Measurements from ENCODE around the gene SPEG.

Gene SPEG

DNA sequence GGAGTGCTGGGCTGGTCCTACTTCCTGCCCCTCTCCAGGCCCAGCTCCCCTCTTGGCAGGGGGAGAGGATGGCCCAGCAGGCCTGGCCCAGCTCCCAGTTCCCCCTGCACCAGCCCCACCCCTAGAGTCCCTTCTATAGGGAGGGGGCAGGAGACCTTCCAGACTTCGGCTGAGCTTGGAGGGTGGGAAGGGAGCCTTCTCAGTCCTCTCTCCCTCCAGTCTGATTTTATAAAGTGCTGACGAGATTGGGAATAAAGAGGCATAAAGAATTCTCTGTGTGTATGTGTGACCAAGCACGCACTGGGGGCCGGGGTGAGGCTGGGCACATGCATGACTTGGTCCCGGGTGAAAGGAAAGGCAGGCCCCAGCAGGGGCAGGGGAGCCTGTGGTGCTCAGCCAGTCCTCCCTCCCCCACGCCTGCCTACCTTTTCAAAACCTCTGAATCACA is 103.9 kb downstream of the SPEG start:
- DNase-seq = no peak

GRCh38 chr2:219538956-219539788 is 104.5 kb downstream of the SPEG start:
- no peak for DNase-seq

- no peak for DNase-seq
Measured at GRCh38 chr2:219539926-219540678, 105.5 kb downstream of the SPEG start.

GRCh38 chr2:219540784-219541504 is 106.3 kb downstream of the SPEG start:
- no peak for DNase-seq

GRCh38 chr2:219541611-219542180 is 107.1 kb downstream of the SPEG start:
- DNase-seq = peak; percentile 84

- no peak for DNase-seq
Measured at GRCh38 chr2:219542931-219543595, 108.4 kb downstream of the SPEG start.

- peak; percentile 84 for DNase-seq
Measured at GRCh38 chr2:219543596-219544358, 109.1 kb downstream of the SPEG start, which contains the start of the genes CHPF and TMEM198. TSS of gene CHPF (minus strand) at chr2:219543809. CDS start at chr2:219543538, 271 bp downstream. TSS of gene TMEM198 (plus strand) at chr2:219544028. CDS start at chr2:219544728, 700 bp downstream.

DNA sequence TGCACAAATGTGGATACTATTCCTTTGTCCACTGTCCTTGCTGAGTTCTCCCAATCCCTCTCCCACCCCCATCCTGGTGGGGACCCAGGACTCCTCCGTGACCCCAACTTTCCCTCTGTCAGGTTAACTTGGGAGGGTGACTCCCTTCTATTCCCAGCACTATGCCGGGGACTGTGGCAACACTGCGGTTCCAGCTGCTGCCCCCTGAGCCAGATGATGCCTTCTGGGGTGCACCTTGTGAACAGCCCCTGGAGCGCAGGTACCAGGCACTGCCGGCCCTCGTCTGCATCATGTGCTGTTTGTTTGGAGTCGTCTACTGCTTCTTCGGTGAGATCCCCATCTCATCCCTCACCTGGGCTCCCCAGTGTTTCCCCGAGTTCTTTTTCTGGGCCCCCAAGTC is 109.9 kb downstream of the SPEG start:
- no peak for DNase-seq

- no peak for DNase-seq
Measured at GRCh38 chr2:219545295-219545942, 110.8 kb downstream of the SPEG start.

DNA sequence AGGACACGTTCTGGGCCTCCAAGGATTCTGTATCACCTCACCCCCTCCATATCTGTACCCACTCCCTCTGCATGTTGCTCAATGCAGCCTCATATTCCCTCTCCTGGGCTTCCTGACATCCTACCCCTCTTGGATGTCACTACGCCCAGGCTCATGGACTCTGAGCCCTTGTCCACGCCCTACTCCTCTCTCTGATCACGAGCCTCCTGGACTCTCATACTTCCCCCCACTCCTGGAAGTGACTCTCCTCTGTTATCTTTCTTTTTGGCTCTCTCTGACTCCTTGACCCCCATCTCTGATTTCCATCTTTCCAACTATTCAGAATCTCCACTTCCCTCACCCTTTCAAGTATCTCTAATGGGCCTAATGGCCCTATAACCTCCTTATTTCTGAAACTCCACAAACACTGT is 111.3 kb downstream of the SPEG start:
- no peak for DNase-seq

DNA sequence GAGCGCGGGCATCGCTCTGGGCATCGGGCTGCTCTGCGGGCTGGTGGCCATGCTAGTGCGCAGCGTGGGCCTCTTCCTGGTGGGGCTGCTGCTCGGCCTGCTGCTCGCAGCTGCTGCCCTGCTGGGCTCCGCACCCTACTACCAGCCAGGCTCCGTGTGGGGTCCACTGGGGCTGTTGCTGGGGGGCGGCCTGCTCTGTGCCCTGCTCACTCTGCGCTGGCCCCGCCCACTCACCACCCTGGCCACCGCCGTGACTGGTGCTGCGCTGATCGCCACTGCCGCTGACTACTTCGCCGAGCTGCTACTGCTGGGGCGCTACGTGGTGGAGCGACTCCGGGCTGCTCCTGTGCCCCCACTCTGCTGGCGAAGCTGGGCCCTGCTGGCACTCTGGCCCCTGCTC is 113.0 kb downstream of the SPEG start:
- DNase-seq = no peak

Data from T-helper 9 cell (primary cell).